Endothelial cell (in vitro differentiated cells): ENCODE measurements around the gene SASS6. TPM values are rescaled to one million over a fixed set of nuclear protein-coding genes. Genes with fewer than 3 reads are reported as not detected.

ENCODE experiments used
- DNase-seq: peaks from one replicate; pipeline ENCODE4 v3.0.0; 2021; ENCODE audit warnings: low spot score
- H3K27ac Mint-ChIP-seq: one replicate; pipeline ENCODE4 v1.8.0; 2021; ENCODE audit warnings: mixed read lengths, inconsistent platforms; ENCODE audit not compliant: unreplicated experiment
- H3K27me3 Mint-ChIP-seq: one replicate; pipeline ENCODE4 v1.8.0; 2021; ENCODE audit warnings: mild to moderate bottlenecking, moderate library complexity, mixed read lengths, inconsistent platforms; ENCODE audit not compliant: unreplicated experiment
- H3K36me3 Mint-ChIP-seq: one replicate; pipeline ENCODE4 v1.8.0; 2021; ENCODE audit warnings: mild to moderate bottlenecking, low read depth, mixed read lengths, inconsistent platforms; ENCODE audit not compliant: unreplicated experiment
- H3K4me1 Mint-ChIP-seq: one replicate; pipeline ENCODE4 v1.8.0; 2021; ENCODE audit warnings: mild to moderate bottlenecking, mixed read lengths, inconsistent platforms; ENCODE audit not compliant: unreplicated experiment
- H3K4me3 Mint-ChIP-seq: one replicate; pipeline ENCODE4 v1.8.0; 2021; ENCODE audit warnings: mild to moderate bottlenecking, mixed read lengths, inconsistent platforms; ENCODE audit not compliant: unreplicated experiment
- H3K9me3 Mint-ChIP-seq: one replicate; pipeline ENCODE4 v1.8.0; 2021; ENCODE audit warnings: mixed read lengths, inconsistent platforms; ENCODE audit not compliant: unreplicated experiment
- CTCF ChIP-seq: fragments of 200-600 bp; sonication (generic); IDR thresholded peaks from one replicate; pipeline ENCODE4 v1.5.0; 2021; ENCODE audit warnings: antibody characterized with exemption; ENCODE audit not compliant: unreplicated experiment
- total RNA-seq: library from RNA; stranded (reverse); fragmentation: NEBNext Ultra II Directional; extraction: Animal tissue kit (Norgen Biotek cat#: 25700); gene quantifications from one replicate; pipeline ENCODE4 v1.2.1, GENCODE V29; 2021; ENCODE audit not compliant: unreplicated experiment

SASS6 gene
- total RNA-seq, 1 donor from 2014 or later: 6.1 TPM

- peaks cover 2% of the 10 kb centered on the region for H3K27me3 Mint-ChIP-seq
- H3K36me3 Mint-ChIP-seq: peaks cover 21% of the 10 kb centered on the region
- TF ChIP-seq CTCF: no peak
- H3K27ac Mint-ChIP-seq: no peak overlapping the region
- H3K9me3 Mint-ChIP-seq: no peaks in the 10 kb centered on the region
- H3K4me1 Mint-ChIP-seq: peaks cover 10% of the 10 kb centered on the region
- no peak overlapping the region for H3K4me3 Mint-ChIP-seq
- no peak for DNase-seq
Observed at GRCh38 chr1:100147875-100148274, 15.1 kb upstream of the SASS6 start.

DNA sequence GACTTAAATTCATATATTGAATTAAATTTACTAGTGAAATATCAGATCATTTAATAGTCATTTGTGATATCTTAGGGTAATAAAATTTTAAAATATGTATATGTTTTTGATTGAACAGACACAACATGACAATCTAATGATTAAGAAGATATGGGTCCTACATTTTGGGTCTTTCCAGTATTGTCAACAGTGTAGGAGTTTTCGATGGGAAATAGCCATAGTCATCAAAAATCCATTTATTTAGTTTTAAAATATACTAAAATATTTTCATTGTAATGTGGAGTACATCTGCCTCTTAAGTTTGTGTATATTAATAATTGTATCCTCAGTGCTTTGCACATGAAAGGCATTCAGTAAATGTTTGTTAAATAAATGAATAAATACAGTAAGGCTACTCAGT, 14.2 kb upstream of the SASS6 start:
- TF ChIP-seq CTCF: no peak
- H3K36me3 Mint-ChIP-seq: peaks cover 21% of the 10 kb centered on the region
- no peak for DNase-seq
- H3K27ac Mint-ChIP-seq: no peak overlapping the region
- H3K4me3 Mint-ChIP-seq: no peak overlapping the region
- H3K9me3 Mint-ChIP-seq: no peaks in the 10 kb centered on the region
- peaks cover 2% of the 10 kb centered on the region for H3K27me3 Mint-ChIP-seq
- peaks cover 10% of the 10 kb centered on the region for H3K4me1 Mint-ChIP-seq

DNA sequence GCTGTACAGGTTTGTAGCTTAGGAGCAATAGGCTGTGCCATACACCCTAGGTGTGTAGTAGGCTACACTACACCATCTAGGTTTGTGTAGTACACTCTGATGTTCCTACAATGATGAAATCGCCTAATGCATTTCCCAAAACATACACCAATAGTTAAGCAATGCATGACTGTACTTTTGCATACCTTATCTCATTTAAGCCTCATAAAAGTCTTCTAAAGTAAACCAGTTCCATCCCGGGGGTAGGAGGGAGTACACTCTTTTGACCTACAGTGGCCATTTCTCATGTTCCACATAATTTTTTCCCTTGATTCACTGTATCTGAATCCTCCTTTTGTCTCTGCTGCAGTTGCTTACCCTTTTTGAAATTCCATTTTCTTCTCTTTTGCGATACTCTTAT, 12.4 kb upstream of the SASS6 start:
- no peak for TF ChIP-seq CTCF
- peaks cover 23% of the 10 kb centered on the region for H3K36me3 Mint-ChIP-seq

GRCh38 chr1:100142343-100142742, 9.6 kb upstream of the SASS6 start:
- H3K9me3 Mint-ChIP-seq: no peaks in the 10 kb centered on the region
- TF ChIP-seq CTCF: no peak
- H3K27me3 Mint-ChIP-seq: peaks cover 1% of the 10 kb centered on the region
- H3K36me3 Mint-ChIP-seq: peaks cover 18% of the 10 kb centered on the region
- no peak for DNase-seq
- no peak overlapping the region for H3K4me3 Mint-ChIP-seq
- peaks cover 8% of the 10 kb centered on the region for H3K4me1 Mint-ChIP-seq
- no peak overlapping the region for H3K27ac Mint-ChIP-seq

More for the DNA sequence above, 12.4 kb upstream of the SASS6 start:
- Mint-ChIP-seq H3K9me3 (no peaks in the 10 kb centered on the region), H3K27me3 (peaks cover 2% of the 10 kb centered on the region), H3K27ac (no peak overlapping the region), H3K4me3 (peak overlapping the region; percentile 58), H3K4me1 (peaks cover 10% of the 10 kb centered on the region)
- no peak for DNase-seq

DNA sequence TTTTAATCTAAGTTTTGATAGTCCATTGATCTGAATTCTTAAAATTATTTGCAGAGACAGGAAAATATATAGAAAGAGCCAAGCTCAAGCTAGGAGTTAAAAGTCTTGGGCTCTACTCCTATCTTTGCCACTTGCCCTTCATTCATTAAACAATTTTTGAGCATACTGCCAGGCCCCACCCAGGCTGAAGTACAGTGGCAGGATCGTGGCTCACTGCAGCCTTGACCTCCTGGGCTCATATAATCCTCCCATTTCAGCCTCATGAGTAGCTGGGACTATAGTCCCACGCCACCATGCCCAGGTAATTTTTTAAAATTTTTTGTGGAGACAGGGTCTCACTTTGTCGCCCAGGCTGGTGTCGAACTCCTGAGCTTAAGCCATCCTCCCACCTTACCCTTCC, 8.5 kb upstream of the SASS6 start:
- H3K9me3 Mint-ChIP-seq: no peaks in the 10 kb centered on the region
- no peak for TF ChIP-seq CTCF
- peaks cover 18% of the 10 kb centered on the region for H3K36me3 Mint-ChIP-seq

More for the DNA sequence above, 8.5 kb upstream of the SASS6 start:
- Mint-ChIP-seq H3K27ac (no peak overlapping the region), H3K4me1 (peaks cover 5% of the 10 kb centered on the region), H3K4me3 (no peak overlapping the region), H3K27me3 (no peaks in the 10 kb centered on the region)
- DNase-seq: no peak
